HepG2 (cell line): Measurements from ENCODE around the gene RECQL5.

Experiments
- CTCF ChIP-seq: sonication (generic); formaldehyde crosslinking; IDR thresholded peaks from 2 replicates; pipeline ENCODE4 v1.5.0; 2020; ENCODE audit warnings: mild to moderate bottlenecking, missing genetic modification reagents, moderate library complexity
- DPF2 ChIP-seq: sonication (generic); formaldehyde crosslinking; IDR thresholded peaks from 2 replicates; pipeline ENCODE4 v1.4.0; 2020; ENCODE audit warnings: mild to moderate bottlenecking, low read depth, missing genetic modification reagents, borderline replicate concordance
- EP300 ChIP-seq, 3 experiments: sonication (generic) in 1 of 3; formaldehyde crosslinking in 1 of 3; IDR thresholded peaks; 2 replicates each; pipeline versions ENCODE4 v1.5.1 to v1.6.1; 2011 to 2020; ENCODE audit warnings: low read depth in 2 of 3, low read length in 2 of 3, borderline replicate concordance in 1 of 3, improper control_type of control experiment in 1 of 3, mild to moderate bottlenecking in 1 of 3, missing genetic modification reagents in 1 of 3, moderate library complexity in 1 of 3
- FOXP4 ChIP-seq: sonication (generic); formaldehyde crosslinking; IDR thresholded peaks from 2 replicates; pipeline ENCODE4 v1.4.0; 2020; ENCODE audit warnings: missing genetic modification reagents
- GLMP ChIP-seq: sonication (generic); formaldehyde crosslinking; IDR thresholded peaks from 2 replicates; pipeline ENCODE4 v1.9.0; 2021; ENCODE audit warnings: missing genetic modification reagents, mild to moderate bottlenecking, borderline replicate concordance
- PHF20 ChIP-seq: sonication (generic); formaldehyde crosslinking; IDR thresholded peaks from 2 replicates; pipeline ENCODE4 v1.5.0; 2020; ENCODE audit warnings: mild to moderate bottlenecking, missing genetic modification reagents
- POLR2AphosphoS2 ChIP-seq: IDR thresholded peaks from 2 replicates; pipeline ENCODE4 v1.6.1; 2011; ENCODE audit warnings: low read depth, low read length, improper control_type of control experiment
- POLR2AphosphoS5 ChIP-seq: IDR thresholded peaks from 2 replicates; pipeline ENCODE4 v1.6.1; 2012; ENCODE audit warnings: low read depth, low read length
- SKI ChIP-seq: fragments of 450-650 bp; IDR thresholded peaks from one replicate; pipeline ENCODE4 v1.6.1; 2018; ENCODE audit warnings: mild to moderate bottlenecking; ENCODE audit not compliant: partially characterized antibody
- ZBTB7A ChIP-seq: sonication (generic); formaldehyde crosslinking; IDR thresholded peaks from 2 replicates; pipeline ENCODE4 v1.8.0; 2022; ENCODE audit warnings: mild to moderate bottlenecking, missing genetic modification reagents

GRCh38 chr17:75692976-75693375 is 26.0 kb upstream of the RECQL5 start:
- TF ChIP-seq DPF2 (CRISPR knock-in tag) (no peak), PHF20 (CRISPR knock-in tag) (no peak), CTCF (CRISPR knock-in tag) (no peak), POLR2AphosphoS5 (no peak), FOXP4 (CRISPR knock-in tag) (no peak), POLR2AphosphoS2 (no peak), ZBTB7A (CRISPR knock-in tag) (no peak), SKI (no peak), EP300 (IDR thresholded peaks at IDR 0.05; ENCODE audit: low read depth in 2 of 2, low read length in 2 of 2) (no peak), EP300 (CRISPR knock-in tag; IDR thresholded peaks at IDR 0.05; ENCODE audit: borderline replicate concordance) (no peak), GLMP (CRISPR knock-in tag) (no peak)
